ENCODE measurements around the gene CHST3. TPM values are rescaled to one million over a fixed set of nuclear protein-coding genes. Genes with fewer than 3 reads are reported as not detected.

The CHST3 gene
- 44.6 TPM for total RNA-seq (2021; ENCODE audit: unreplicated experiment)
- 27.9 TPM for polyA plus RNA-seq (2012; ENCODE audit: insufficient read length)
- Bru-seq, nascent RNA, result percentile 84 among the genes with signal in this experiment
- percentile 85 among the genes with signal in this experiment for BruChase-seq, experiment 1, labeled RNA remaining after a 2-hour chase
- percentile 78 among the genes with signal in this experiment for BruChase-seq, experiment 2, labeled RNA remaining after a 6-hour chase
- long read RNA-seq, full-length matches to known transcripts, result 1 of 71 reads
- long read RNA-seq, partial matches to known transcripts, result 65 of 71 reads
- long read RNA-seq, other reads (novel, unspliced or antisense), result 5 of 71 reads

- POLR2A ChIA-PET, result interaction anchor here (0.6 kb wide), 1 partner anchor 99 kb away, joined by 3 read pairs; no protein-coding TSS in a partner anchor
- peaks cover 38% of the 10 kb centered on the region for H3K4me1 ChIP-seq (ENCODE audit: control insufficient read depth, insufficient read depth, low read length)
- TF ChIP-seq CTCF (IDR thresholded peaks at IDR 0.05) (no peak), POLR2AphosphoS5 (IDR thresholded peaks at IDR 0.05; ENCODE audit: low read depth, low read length) (peak; percentile 52; the same call in 1 of the 2 replicates), TCF7L2 (IDR thresholded peaks at IDR 0.05; ENCODE audit: low read depth, low read length) (no peak), SIN3A (IDR thresholded peaks at IDR 0.05; ENCODE audit: borderline replicate concordance, insufficient read depth, low read depth, low read length) (0 out of 2 replicates have a peak, but pooled peaks have one; percentile 66), REST (IDR thresholded peaks at IDR 0.05; ENCODE audit: insufficient read depth in 1 of 2, low read depth in 2 of 2, low read length in 1 of 2) (0 out of 4 replicates have a peak, but pooled peaks of 1 of the 2 experiments have one; percentile 37)
- peak within 1 kb of the TSS; percentile 88 to 89 for H3K4me3 ChIP-seq (ENCODE audit: low read depth in 2 of 2, low read length in 2 of 2)
- DNase-seq (ENCODE audit: low read depth, low spot score) (no peak), ATAC-seq (peak; percentile 74)
- H3K27me3 ChIP-seq (ENCODE audit: control insufficient read depth, insufficient read depth, low read length), result no peaks in the 10 kb centered on the region
- H3K27ac ChIP-seq (ENCODE audit: low read length), result peak within 1 kb of the TSS; percentile 97
- H3K9me3 ChIP-seq (ENCODE audit: control insufficient read depth, insufficient read depth, low read depth, low read length), result no peaks in the 10 kb centered on the region
- CTCF ChIA-PET, result interaction anchor here (1.7 kb wide), 1 partner anchor 84 kb away, joined by 5 read pairs; no protein-coding TSS in a partner anchor
- H3K36me3 ChIP-seq (ENCODE audit: control insufficient read depth, insufficient read depth, low read length), result no peaks in the 10 kb centered on the region; the same call in none of the 2 replicates
- intact Hi-C loops (cut with micrococcal nuclease; ENCODE audit: unreplicated experiment) (no loop called here), in situ Hi-C loops (cut with HindIII; ENCODE audit: low pct_unique_long_range_greater_than_20kb, low sequenced_read_pairs) (loop anchor here (25.0 kb wide), 1 partner anchor 348 kb away; no protein-coding TSS in a partner anchor)
- BruUV-seq (replicated peaks), result no TSS peak
Measured at GRCh38 chr10:71964098-71964742, at the start of gene CHST3. Gene CHST3 (plus strand): TSS chr10:71964395. CDS start chr10:72005843, 41,448 bp downstream.

GRCh38 chr10:71916827-71917226 lies 47.4 kb upstream of the CHST3 start:
- ChIA-PET CTCF (interaction anchor here (0.7 to 1.5 kb wide), 4 partner anchors 11 to 414 kb away, joined by 3 to 6 read pairs (median 4); no protein-coding TSS in a partner anchor), POLR2A (no interaction called here)
- no peak overlapping the region for H3K4me3 ChIP-seq (ENCODE audit: low read depth in 2 of 2, low read length in 2 of 2)
- DNase-seq (ENCODE audit: low read depth, low spot score), result no peak
- H3K4me1 ChIP-seq (ENCODE audit: control insufficient read depth, insufficient read depth, low read length), result peaks cover 23% of the 10 kb centered on the region
- intact Hi-C loops (cut with micrococcal nuclease; ENCODE audit: unreplicated experiment), result loop anchor here (5.0 kb wide), 1 partner anchor 55 kb away; no protein-coding TSS in a partner anchor
- in situ Hi-C loops (cut with HindIII; ENCODE audit: low pct_unique_long_range_greater_than_20kb, low sequenced_read_pairs), result no loop called here
- H3K27ac ChIP-seq (ENCODE audit: low read length), result no peak overlapping the region
- no TSS peak for BruUV-seq (replicated peaks)
- no peak for ATAC-seq
- no peaks in the 10 kb centered on the region for H3K9me3 ChIP-seq (ENCODE audit: control insufficient read depth, insufficient read depth, low read depth, low read length)
- H3K27me3 ChIP-seq (ENCODE audit: control insufficient read depth, insufficient read depth, low read length), result no peaks in the 10 kb centered on the region
- H3K36me3 ChIP-seq (ENCODE audit: control insufficient read depth, insufficient read depth, low read length), result no peaks in the 10 kb centered on the region
- no peak for TF ChIP-seq TCF7L2 (IDR thresholded peaks at IDR 0.05; ENCODE audit: low read depth, low read length)
- no peak for TF ChIP-seq SIN3A (IDR thresholded peaks at IDR 0.05; ENCODE audit: borderline replicate concordance, insufficient read depth, low read depth, low read length)
- TF ChIP-seq REST (IDR thresholded peaks at IDR 0.05; ENCODE audit: insufficient read depth in 1 of 2, low read depth in 2 of 2, low read length in 1 of 2), result no peak
- no peak for TF ChIP-seq POLR2AphosphoS5 (IDR thresholded peaks at IDR 0.05; ENCODE audit: low read depth, low read length)

Measured in Panc1 (cell line).